MM.1S (cell line): Measurements from ENCODE around the gene TMEM86B.

Experiments used
- DNase-seq: peaks from one replicate; pipeline ENCODE4 v3.0.0-alpha.2; 2015
- H2AFZ ChIP-seq: fragments of 300-600 bp; sonication (generic); 2 replicates; pipeline ENCODE4 v1.6.0; 2016; ENCODE audit warnings: antibody characterized with exemption, low read length
- H3F3A ChIP-seq: fragments of 300-600 bp; sonication (generic); 2 replicates; pipeline ENCODE4 v1.6.1; 2016; ENCODE audit warnings: mild to moderate bottlenecking, antibody characterized with exemption, low read length, moderate library complexity, mixed read lengths; ENCODE audit not compliant: insufficient read depth
- H3K27ac ChIP-seq: fragments of 300-600 bp; sonication (generic); 2 replicates; pipeline ENCODE4 v1.5.1; 2016; ENCODE audit warnings: mild to moderate bottlenecking, low read length
- H3K27me3 ChIP-seq: fragments of 300-600 bp; sonication (generic); replicated peaks from 2 replicates; pipeline ENCODE4 v1.6.0; 2016; ENCODE audit warnings: low read length; ENCODE audit not compliant: insufficient read depth
- H3K36me3 ChIP-seq: fragments of 300-600 bp; sonication (generic); replicated peaks from 2 replicates; pipeline ENCODE4 v1.6.1; 2016; ENCODE audit warnings: mild to moderate bottlenecking, low read length, mixed read lengths; ENCODE audit not compliant: insufficient read depth
- H3K4me1 ChIP-seq: fragments of 300-600 bp; sonication (generic); 2 replicates; pipeline ENCODE4 v1.6.1; 2016; ENCODE audit warnings: low read length, mixed read lengths
- H3K4me2 ChIP-seq: fragments of 300-600 bp; sonication (generic); 2 replicates; pipeline ENCODE4 v1.6.0; 2016; ENCODE audit warnings: low read depth, low read length
- H3K4me3 ChIP-seq: fragments of 300-600 bp; sonication (generic); 2 replicates; pipeline ENCODE4 v1.5.1; 2016; ENCODE audit warnings: low read length, mixed read lengths
- H3K79me2 ChIP-seq: fragments of 300-600 bp; sonication (generic); 2 replicates; pipeline ENCODE4 v1.6.1; 2016; ENCODE audit warnings: mixed run types, low read length, mixed read lengths
- H3K9ac ChIP-seq: fragments of 300-600 bp; sonication (generic); 2 replicates; pipeline ENCODE4 v1.6.1; 2016; ENCODE audit warnings: low read length, mixed read lengths
- H3K9me2 ChIP-seq: fragments of 300-600 bp; sonication (generic); replicated peaks from 2 replicates; pipeline ENCODE4 v1.6.1; 2016; ENCODE audit warnings: mild to moderate bottlenecking, low read length, mixed read lengths; ENCODE audit not compliant: insufficient read depth
- H3K9me3 ChIP-seq: fragments of 300-600 bp; sonication (generic); replicated peaks from 2 replicates; pipeline ENCODE4 v1.6.1; 2016; ENCODE audit warnings: mild to moderate bottlenecking, low read length, mixed read lengths; ENCODE audit not compliant: insufficient read depth
- H4K20me1 ChIP-seq: fragments of 300-600 bp; sonication (generic); 2 replicates; pipeline ENCODE4 v1.6.1; 2016; ENCODE audit warnings: mild to moderate bottlenecking, low read length, moderate library complexity, mixed read lengths; ENCODE audit not compliant: insufficient read depth
- CTCF ChIP-seq: fragments of 300-600 bp; sonication (generic); IDR thresholded peaks from 2 replicates; pipeline ENCODE4 v1.5.1; 2016; ENCODE audit warnings: antibody characterized with exemption, low read length, mixed read lengths
- EZH2 ChIP-seq: fragments of 300-600 bp; sonication (generic); optimal IDR thresholded peaks from 2 replicates; pipeline ENCODE3; 2017; ENCODE audit warnings: low read depth, mild to moderate bottlenecking, antibody characterized with exemption, low read length, mixed read lengths
- EZH2phosphoT487 ChIP-seq: fragments of 300-600 bp; sonication (generic); IDR thresholded peaks from 2 replicates; pipeline ENCODE4 v1.6.1; 2018; ENCODE audit warnings: antibody characterized with exemption, low read length

Gene TMEM86B

GRCh38 chr19:55232986-55233385 is 4.4 kb upstream of the TMEM86B start:
- Histone ChIP-seq H3K9me2 (no peaks in the 10 kb centered on the region), H4K20me1 (peaks cover 5% of the 10 kb centered on the region; the same call in 1 of the 2 replicates), H3K36me3 (peaks cover 20% of the 10 kb centered on the region; the same call in 1 of the 2 replicates), H2AFZ (no peak overlapping the region), H3K27me3 (no peaks in the 10 kb centered on the region), H3F3A (peaks cover 4% of the 10 kb centered on the region; the same call in 1 of the 2 replicates), H3K79me2 (peaks cover 34% of the 10 kb centered on the region), H3K9ac (no peak overlapping the region), H3K27ac (no peak overlapping the region), H3K4me1 (no peaks in the 10 kb centered on the region), H3K4me2 (no peak overlapping the region), H3K9me3 (no peaks in the 10 kb centered on the region), H3K4me3 (no peak overlapping the region)
- TF ChIP-seq EZH2 (no peak), CTCF (no peak), EZH2phosphoT487 (no peak)
- DNase-seq, result no peak

- H3K9me2 ChIP-seq, result no peaks in the 10 kb centered on the region
- no peaks in the 10 kb centered on the region for H3K9me3 ChIP-seq
- peaks cover 5% of the 10 kb centered on the region; the same call in 1 of the 2 replicates for H4K20me1 ChIP-seq
- H3K4me2 ChIP-seq, result no peak overlapping the region
- no peak overlapping the region for H3K27ac ChIP-seq
- no peak overlapping the region for H2AFZ ChIP-seq
- H3K27me3 ChIP-seq, result no peaks in the 10 kb centered on the region
- no peak overlapping the region for H3K9ac ChIP-seq
- H3K4me3 ChIP-seq, result no peak overlapping the region
- H3K36me3 ChIP-seq, result peaks cover 19% of the 10 kb centered on the region; the same call in 1 of the 2 replicates
- TF ChIP-seq EZH2phosphoT487, result no peak
- no peak for DNase-seq
- no peaks in the 10 kb centered on the region for H3K4me1 ChIP-seq
- peaks cover 28% of the 10 kb centered on the region for H3K79me2 ChIP-seq
- H3F3A ChIP-seq, result no peaks in the 10 kb centered on the region
Observed at GRCh38 chr19:55232286-55232602, 3.7 kb upstream of the TMEM86B start.

- TF ChIP-seq CTCF, result no peak
- no peak for TF ChIP-seq EZH2phosphoT487
- Histone ChIP-seq H3K27ac (no peak overlapping the region), H3K36me3 (peaks cover 13% of the 10 kb centered on the region; the same call in 1 of the 2 replicates), H3K9ac (no peak overlapping the region), H3K4me3 (no peak overlapping the region), H3K27me3 (no peaks in the 10 kb centered on the region), H3F3A (no peaks in the 10 kb centered on the region), H4K20me1 (peaks cover 5% of the 10 kb centered on the region; the same call in 1 of the 2 replicates), H3K79me2 (peaks cover 25% of the 10 kb centered on the region), H3K4me2 (no peak overlapping the region), H3K4me1 (no peaks in the 10 kb centered on the region), H3K9me3 (no peaks in the 10 kb centered on the region), H3K9me2 (no peaks in the 10 kb centered on the region), H2AFZ (no peak overlapping the region)
- DNase-seq, result no peak
Observed at GRCh38 chr19:55231391-55232285, 3.1 kb upstream of the TMEM86B start.

- peaks cover 5% of the 10 kb centered on the region; the same call in 1 of the 2 replicates for H4K20me1 ChIP-seq
Observed at GRCh38 chr19:55230780-55231179, 2.2 kb upstream of the TMEM86B start.

More at GRCh38 chr19:55230780-55231179, 2.2 kb upstream of the TMEM86B start:
- Histone ChIP-seq H3K4me1 (no peaks in the 10 kb centered on the region), H3K79me2 (peaks cover 25% of the 10 kb centered on the region), H3F3A (no peaks in the 10 kb centered on the region), H3K9ac (no peak overlapping the region), H2AFZ (no peak overlapping the region), H3K9me3 (no peaks in the 10 kb centered on the region), H3K4me2 (no peak overlapping the region), H3K27me3 (no peaks in the 10 kb centered on the region), H3K9me2 (no peaks in the 10 kb centered on the region), H3K36me3 (peaks cover 13% of the 10 kb centered on the region; the same call in 1 of the 2 replicates), H3K4me3 (no peak overlapping the region), H3K27ac (no peak overlapping the region)
- no peak for DNase-seq
- no peak for TF ChIP-seq CTCF
- no peak for TF ChIP-seq EZH2
- no peak for TF ChIP-seq EZH2phosphoT487
